Panc1 (cell line): ENCODE results near the gene RALGPS1. TPM values are rescaled to one million over a fixed set of nuclear protein-coding genes. Genes with fewer than 3 reads are reported as not detected.

ENCODE experiments used
- ATAC-seq: fragments of 200-7000 bp; cut with Tn5 transposase; 2 replicates; pipeline ENCODE4 v1.9.1; 2020; ENCODE audit warnings: mild to moderate bottlenecking, moderate library complexity
- BruUV-seq: library from RNA; stranded (reverse); fragments of 400-500 nt; replicated peaks from 2 replicates; lab custom pipeline; 2021; lab: Mats Ljungman, UMichigan
- CTCF ChIA-PET: fragments of 300-600 bp; sonication (Branson Sonifier 250); formaldehyde crosslinking; loops from one replicate; lab custom pipeline; 2022; ENCODE audit warnings: antibody characterized with exemption; lab: Charles Lee
- POLR2A ChIA-PET: fragments of 300-600 bp; sonication (Branson Sonifier 250); formaldehyde crosslinking; loops from one replicate; lab custom pipeline; 2022; ENCODE audit warnings: antibody characterized with exemption; lab: Charles Lee
- DNase-seq: peaks from one replicate; pipeline ENCODE4 v3.0.0-alpha.2; 2010; ENCODE audit warnings: low read depth, low spot score
- H3K27ac ChIP-seq: 2 replicates; pipeline ENCODE4 v1.5.1; 2011; ENCODE audit warnings: mild to moderate bottlenecking, low read length, inconsistent platforms
- H3K27me3 ChIP-seq: fragments of 200-500 bp; sonication (Bioruptor generic); 2 replicates; pipeline ENCODE4 v1.6.0; 2014; ENCODE audit warnings: low read length, inconsistent platforms; ENCODE audit not compliant: control insufficient read depth, insufficient read depth
- H3K36me3 ChIP-seq: fragments of 200-500 bp; sonication (Bioruptor generic); 2 replicates; pipeline ENCODE4 v1.5.1; 2014; ENCODE audit warnings: inconsistent platforms, mild to moderate bottlenecking, low read length, moderate library complexity; ENCODE audit not compliant: control insufficient read depth, insufficient read depth
- H3K4me1 ChIP-seq: 2 replicates; pipeline ENCODE4 v1.5.1; 2011; ENCODE audit warnings: inconsistent platforms, mild to moderate bottlenecking, low read length, moderate library complexity; ENCODE audit not compliant: control insufficient read depth, insufficient read depth
- H3K4me3 ChIP-seq, 2 experiments: 2 replicates each; pipeline ENCODE4 v1.5.1; 2011 to 2012; ENCODE audit warnings: low read depth in 2 of 2, low read length in 2 of 2, mild to moderate bottlenecking in 2 of 2, inconsistent platforms in 1 of 2, moderate library complexity in 1 of 2
- H3K9me3 ChIP-seq: fragments of 200-500 bp; sonication (Bioruptor generic); 2 replicates; pipeline ENCODE4 v1.5.1; 2014; ENCODE audit warnings: low read depth, mild to moderate bottlenecking, inconsistent platforms, low read length, moderate library complexity; ENCODE audit not compliant: control insufficient read depth, insufficient read depth
- CTCF ChIP-seq: fragments of 450-650 bp; IDR thresholded peaks from 2 replicates; pipeline ENCODE4 v1.5.1; 2017; ENCODE audit warnings: mild to moderate bottlenecking
- POLR2AphosphoS5 ChIP-seq: IDR thresholded peaks from 2 replicates; pipeline ENCODE4 v1.6.1; 2012; ENCODE audit warnings: mild to moderate bottlenecking, low read depth, low read length, moderate library complexity
- REST ChIP-seq, 2 experiments: IDR thresholded peaks; 2 replicates each; pipeline ENCODE4 v1.6.1; 2011 to 2012; ENCODE audit warnings: low read depth in 2 of 2, control low read depth in 1 of 2, low read length in 1 of 2, mild to moderate bottlenecking in 1 of 2, moderate library complexity in 1 of 2; ENCODE audit not compliant: insufficient read depth in 1 of 2
- SIN3A ChIP-seq: IDR thresholded peaks from 2 replicates; pipeline ENCODE4 v1.6.1; 2012; ENCODE audit warnings: low read depth, mild to moderate bottlenecking, low read length, moderate library complexity, borderline replicate concordance; ENCODE audit not compliant: insufficient read depth
- TCF7L2 ChIP-seq: IDR thresholded peaks from 2 replicates; pipeline ENCODE4 v1.6.1; 2011; ENCODE audit warnings: mild to moderate bottlenecking, low read depth, low read length, inconsistent platforms
- in situ Hi-C: cut with HindIII; loops from 2 replicates; pipeline ENCODE4 v1.10.0; 2016; ENCODE audit warnings: low sequenced_read_pairs, low pct_unique_long_range_greater_than_20kb
- intact Hi-C: fragments of 100-400 bp; cut with micrococcal nuclease; formaldehyde crosslinking; loops from one replicate; pipeline ENCODE4 v1.10.0; 2022; ENCODE audit not compliant: unreplicated experiment
- total RNA-seq: library from RNA; stranded (reverse); gene quantifications from one replicate; pipeline ENCODE4 v1.2.1, GENCODE V29; 2021; ENCODE audit not compliant: unreplicated experiment

RALGPS1 gene
- total RNA-seq, 1 experiment from 2014 or later, result 7.2 TPM

- Histone ChIP-seq H3K4me3 (no peak overlapping the region), H3K9me3 (no peaks in the 10 kb centered on the region), H3K36me3 (no peaks in the 10 kb centered on the region), H3K27ac (no peak overlapping the region), H3K4me1 (no peaks in the 10 kb centered on the region), H3K27me3 (no peaks in the 10 kb centered on the region)
- CTCF ChIA-PET, result no interaction called here
- POLR2A ChIA-PET, result interaction anchor here (0.7 kb wide), 1 partner anchor 26 kb away, joined by 4 read pairs; no protein-coding TSS in a partner anchor
- intact Hi-C loops, result no loop called here
- in situ Hi-C loops, result no loop called here
- no peak for TF ChIP-seq POLR2AphosphoS5
- no peak for TF ChIP-seq TCF7L2
- TF ChIP-seq CTCF, result no peak
- no peak for TF ChIP-seq SIN3A
- TF ChIP-seq REST (IDR thresholded peaks at IDR 0.05; ENCODE audit: insufficient read depth in 1 of 2, low read depth in 2 of 2, low read length in 1 of 2), result no peak
- no peak for DNase-seq
- no TSS peak for BruUV-seq
- ATAC-seq, result no peak
Observed at GRCh38 chr9:126891676-126892075, 22.9 kb upstream of the RALGPS1 start.

GRCh38 chr9:126893079-126893478, 21.5 kb upstream of the RALGPS1 start:
- no peak overlapping the region for H3K27ac ChIP-seq
- H3K4me3 ChIP-seq, result no peak overlapping the region
- H3K36me3 ChIP-seq, result no peaks in the 10 kb centered on the region
- no TSS peak for BruUV-seq
- H3K4me1 ChIP-seq, result no peaks in the 10 kb centered on the region
- ATAC-seq, result no peak
- ChIA-PET POLR2A (no interaction called here), CTCF (interaction anchor here (0.7 kb wide), 1 partner anchor 46 kb away, joined by 3 read pairs; no protein-coding TSS in a partner anchor)
- no peaks in the 10 kb centered on the region for H3K27me3 ChIP-seq
- DNase-seq, result no peak
- in situ Hi-C loops (no loop called here), intact Hi-C loops (no loop called here)
- H3K9me3 ChIP-seq, result no peaks in the 10 kb centered on the region
- TF ChIP-seq TCF7L2 (no peak), REST (IDR thresholded peaks at IDR 0.05; ENCODE audit: insufficient read depth in 1 of 2, low read depth in 2 of 2, low read length in 1 of 2) (no peak), POLR2AphosphoS5 (no peak), SIN3A (no peak), CTCF (no peak; the same call in 1 of the 2 replicates)
